GM21390 (cell line): ENCODE results near the gene SRR.
"Not testable (repeated sequence)": the region's sequence is repeated elsewhere in the genome, so short reads cannot be mapped to it uniquely, and the experiment has no call there.

Experiments used
- ATAC-seq: cut with Tn5 transposase; IDR thresholded peaks from one replicate; pipeline ENCODE4 v1.9.1; 2021; ENCODE audit not compliant: unreplicated experiment

SRR gene, protein sequence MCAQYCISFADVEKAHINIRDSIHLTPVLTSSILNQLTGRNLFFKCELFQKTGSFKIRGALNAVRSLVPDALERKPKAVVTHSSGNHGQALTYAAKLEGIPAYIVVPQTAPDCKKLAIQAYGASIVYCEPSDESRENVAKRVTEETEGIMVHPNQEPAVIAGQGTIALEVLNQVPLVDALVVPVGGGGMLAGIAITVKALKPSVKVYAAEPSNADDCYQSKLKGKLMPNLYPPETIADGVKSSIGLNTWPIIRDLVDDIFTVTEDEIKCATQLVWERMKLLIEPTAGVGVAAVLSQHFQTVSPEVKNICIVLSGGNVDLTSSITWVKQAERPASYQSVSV

DNA sequence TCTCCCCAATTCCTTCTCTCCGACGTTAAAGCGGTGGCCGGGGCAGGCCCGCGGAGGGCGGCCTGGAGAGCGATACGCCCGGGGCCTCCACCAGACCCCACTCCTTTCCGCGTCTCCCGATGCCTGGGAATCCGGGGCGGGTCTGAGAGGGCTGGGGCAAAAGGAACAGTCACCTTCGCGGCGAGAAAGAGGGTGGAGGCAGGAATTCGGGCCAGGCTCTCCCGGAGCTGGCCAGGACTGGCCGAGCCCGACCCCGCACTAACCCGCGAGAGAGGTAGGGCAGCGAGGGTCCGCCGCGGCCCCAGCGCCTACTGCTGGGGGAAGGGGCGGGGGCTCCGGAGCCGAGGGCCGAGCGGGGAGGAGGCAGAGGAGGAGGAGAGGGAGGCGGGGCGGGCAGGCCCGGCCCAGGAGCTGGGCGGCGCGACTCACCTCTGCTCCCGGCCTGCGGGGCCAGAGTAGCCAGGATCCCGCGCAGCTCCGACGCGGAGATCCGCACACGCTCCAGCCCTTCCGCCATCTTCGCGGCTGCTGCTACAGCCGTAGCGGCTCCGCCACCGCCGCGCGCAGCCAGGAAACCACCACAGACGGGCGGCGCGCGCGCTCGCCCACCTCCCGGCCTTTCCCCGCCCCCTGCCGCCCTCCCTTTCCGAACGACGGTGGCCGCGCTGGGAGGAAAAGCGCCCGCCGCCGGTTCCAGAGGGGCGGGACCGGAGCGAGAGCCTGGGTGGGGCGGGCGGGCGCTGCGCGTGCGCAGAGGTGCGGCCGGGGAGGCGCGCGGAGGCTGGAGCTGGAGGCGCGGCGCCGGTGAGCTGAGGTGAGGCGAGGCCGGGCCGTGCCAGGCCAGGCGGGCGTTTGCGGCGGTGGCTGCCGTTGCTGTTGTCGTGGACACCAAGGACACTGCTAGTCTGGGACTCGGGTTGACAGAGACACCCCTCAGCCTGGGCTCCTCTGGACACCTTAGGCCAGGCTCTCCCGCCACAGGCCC, at the start of gene SRR, which contains the start of gene SMG6:
Gene SRR (plus strand): TSS at position 747 of the 985 bp plus-strand sequence. CDS start 11,611 bp downstream, outside the sequence.
Gene SMG6 (minus strand): TSS at position 582 of the 985 bp plus-strand sequence. CDS start 65 bp downstream, at position 517.
- peak; percentile 80 for ATAC-seq

DNA sequence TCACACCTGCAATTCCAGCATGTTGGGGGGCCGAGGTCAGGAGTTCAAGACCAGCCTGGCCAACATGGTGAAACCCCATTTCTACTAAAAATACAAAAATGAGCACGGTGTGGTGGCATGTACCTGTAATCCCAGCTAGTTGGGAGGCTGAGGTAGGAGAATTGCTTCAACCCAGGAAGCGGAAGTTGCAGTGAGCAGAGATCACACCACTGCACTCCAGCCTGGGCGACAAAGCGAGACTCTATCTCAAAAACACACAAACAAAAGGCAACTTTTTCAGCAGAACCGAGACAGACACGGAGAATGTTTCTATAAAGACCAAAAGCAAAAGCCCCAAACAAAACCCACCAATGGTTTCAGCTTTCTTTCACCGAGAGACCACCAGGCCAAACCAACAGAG, 44.9 kb upstream of the SRR start:
- not testable (repeated sequence) for ATAC-seq

DNA sequence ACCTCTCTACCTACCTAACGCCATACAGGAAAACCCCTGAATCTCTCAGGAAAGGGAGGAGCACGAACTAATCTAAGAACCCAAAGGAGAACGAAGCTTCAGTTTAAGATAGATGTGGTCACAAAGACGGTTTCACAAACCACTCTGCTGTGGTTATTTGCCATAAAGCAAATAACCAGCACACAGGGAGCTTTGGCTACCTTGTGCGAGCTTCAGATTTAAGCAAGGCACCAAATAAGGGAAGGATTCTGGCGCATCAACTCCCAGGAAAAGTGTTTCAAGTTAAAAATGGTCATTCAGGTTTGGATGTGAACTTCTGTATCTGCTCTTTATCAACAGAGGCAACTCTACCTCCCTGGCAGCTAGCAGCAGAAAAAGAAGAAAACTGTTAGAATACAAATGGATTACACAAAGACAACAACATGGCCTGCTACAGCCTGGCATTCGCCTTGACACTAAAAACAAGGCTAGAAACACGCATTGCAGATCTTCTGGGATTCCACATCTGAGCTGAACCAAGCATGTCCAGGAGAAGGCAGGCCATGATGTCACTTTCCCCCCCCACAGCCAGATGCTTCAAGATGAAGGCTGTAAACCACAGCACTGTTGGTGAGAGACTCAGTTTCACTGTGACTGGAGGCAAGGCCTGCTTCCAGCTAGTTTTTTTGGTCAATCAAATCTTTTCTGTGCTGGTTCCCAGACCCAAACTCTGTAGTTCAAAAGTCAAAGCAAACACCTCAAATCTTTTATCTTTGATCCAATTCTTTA, 43.8 kb upstream of the SRR start:
- ATAC-seq = peak; percentile 77

DNA sequence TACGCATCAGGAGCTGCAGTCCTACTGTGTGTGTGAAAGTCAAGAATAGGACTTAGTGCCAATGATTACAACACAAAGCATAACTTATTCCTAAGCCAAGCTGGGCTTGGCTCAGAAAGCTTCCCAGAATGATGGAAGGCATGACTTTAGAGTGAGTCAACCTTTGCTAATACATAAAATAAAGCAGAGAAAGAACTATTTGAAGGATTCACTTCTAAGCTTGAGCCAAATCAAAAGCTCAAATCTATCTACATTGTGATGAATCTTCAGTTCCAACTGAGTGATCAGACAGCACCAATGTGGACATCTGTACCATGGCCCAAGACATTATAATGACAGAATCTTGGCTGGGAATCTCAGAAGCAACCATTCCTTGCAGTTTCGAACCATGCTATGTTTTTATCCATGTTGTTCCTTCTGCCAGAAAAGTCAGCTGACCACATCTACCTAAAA, 41.6 kb upstream of the SRR start:
- no peak for ATAC-seq

DNA sequence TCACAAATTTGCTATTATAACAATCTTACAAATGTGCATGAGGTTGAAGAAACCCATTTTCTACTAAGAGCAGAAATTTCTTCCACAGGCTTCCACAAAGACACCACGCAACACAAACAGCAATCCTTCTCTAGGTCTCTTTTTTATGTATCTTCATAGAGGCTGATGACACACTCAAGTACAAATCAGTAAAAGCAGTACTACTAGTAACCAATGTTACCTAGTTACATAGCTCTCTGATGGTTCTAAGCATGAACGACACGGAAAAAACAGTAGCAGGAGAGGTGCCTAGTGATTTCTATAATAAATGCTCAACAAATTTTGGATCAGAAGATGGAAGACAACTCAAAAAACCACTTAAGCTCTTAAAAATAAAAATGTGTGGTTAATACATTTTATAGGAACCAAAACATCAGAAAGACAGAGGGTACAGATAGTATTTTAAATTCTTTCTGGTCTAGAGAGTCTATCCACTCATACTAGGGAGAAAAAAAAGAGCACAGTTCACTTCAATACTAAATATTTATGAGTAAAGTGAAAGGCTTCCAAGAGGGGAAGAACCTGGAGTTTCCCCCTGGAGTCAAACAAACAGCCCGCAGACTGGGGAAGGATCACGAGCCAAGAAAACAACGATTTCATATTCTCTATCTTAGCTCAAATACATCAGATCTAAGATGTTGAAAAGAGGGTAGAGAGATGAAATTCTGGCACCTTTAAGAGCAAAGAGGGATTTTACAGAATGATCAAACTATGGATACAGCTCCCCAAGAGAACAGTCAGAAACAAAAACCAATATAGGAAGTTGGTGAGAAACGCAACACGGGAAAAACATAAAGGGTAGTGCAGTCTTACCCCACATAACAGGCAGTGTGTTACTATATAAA, 40.3 kb upstream of the SRR start:
- ATAC-seq = no peak

DNA sequence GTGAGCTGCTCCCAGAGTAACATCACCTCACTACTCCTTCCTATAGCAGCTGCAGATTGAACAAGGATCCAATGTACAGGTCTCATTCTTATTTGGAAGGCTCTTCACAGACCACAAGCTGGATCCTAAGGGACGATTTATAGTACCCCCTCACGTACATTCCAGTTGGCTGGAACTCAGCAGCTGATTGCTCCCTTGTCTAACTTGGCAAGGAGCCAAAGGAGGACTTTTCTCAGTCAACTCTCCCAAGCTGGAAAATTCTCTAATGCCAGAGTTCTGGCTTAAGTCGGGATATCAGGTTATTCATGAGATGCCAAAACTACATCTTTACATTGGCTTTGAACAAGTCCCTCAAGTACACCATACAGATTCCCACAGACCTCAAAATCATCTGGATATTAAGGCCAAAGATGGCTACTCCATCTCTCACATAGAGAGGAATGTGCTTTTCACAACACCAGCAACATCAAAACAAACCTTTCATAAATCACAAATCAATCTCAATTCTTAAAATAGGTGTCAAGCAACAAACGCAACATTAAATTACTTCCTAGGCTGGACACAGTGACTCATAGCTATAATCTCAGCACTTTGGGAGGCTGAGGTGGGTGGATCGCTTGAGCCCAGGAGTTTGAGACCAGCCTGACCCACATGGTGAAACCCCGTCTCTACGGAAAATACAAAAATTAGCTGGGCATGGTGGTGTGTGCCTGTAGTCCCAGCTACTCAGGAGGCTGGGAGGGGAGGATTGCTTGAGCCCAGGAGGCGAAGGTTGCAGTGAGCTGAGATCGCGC, 39.5 kb upstream of the SRR start:
- no peak for ATAC-seq

DNA sequence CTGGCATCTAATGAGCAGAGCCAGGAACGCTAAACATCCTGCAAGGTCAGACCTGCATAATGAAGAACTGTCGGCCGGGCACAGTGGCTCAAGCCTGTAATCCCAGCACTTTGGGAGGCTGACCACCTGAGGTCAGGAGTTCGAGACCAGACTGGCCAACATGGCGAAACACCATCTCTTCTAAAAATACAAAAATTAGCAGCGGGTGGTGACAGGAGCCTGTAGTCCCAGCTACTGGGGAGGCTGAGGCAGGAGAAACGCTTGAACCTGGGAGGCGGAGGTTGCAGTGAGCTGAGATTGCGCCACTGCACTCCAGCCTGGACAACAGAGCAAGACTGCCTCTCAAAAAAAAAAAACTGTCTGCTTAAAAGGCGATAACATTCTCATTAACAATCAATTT, 38.6 kb upstream of the SRR start:
- ATAC-seq = not testable (repeated sequence)

DNA sequence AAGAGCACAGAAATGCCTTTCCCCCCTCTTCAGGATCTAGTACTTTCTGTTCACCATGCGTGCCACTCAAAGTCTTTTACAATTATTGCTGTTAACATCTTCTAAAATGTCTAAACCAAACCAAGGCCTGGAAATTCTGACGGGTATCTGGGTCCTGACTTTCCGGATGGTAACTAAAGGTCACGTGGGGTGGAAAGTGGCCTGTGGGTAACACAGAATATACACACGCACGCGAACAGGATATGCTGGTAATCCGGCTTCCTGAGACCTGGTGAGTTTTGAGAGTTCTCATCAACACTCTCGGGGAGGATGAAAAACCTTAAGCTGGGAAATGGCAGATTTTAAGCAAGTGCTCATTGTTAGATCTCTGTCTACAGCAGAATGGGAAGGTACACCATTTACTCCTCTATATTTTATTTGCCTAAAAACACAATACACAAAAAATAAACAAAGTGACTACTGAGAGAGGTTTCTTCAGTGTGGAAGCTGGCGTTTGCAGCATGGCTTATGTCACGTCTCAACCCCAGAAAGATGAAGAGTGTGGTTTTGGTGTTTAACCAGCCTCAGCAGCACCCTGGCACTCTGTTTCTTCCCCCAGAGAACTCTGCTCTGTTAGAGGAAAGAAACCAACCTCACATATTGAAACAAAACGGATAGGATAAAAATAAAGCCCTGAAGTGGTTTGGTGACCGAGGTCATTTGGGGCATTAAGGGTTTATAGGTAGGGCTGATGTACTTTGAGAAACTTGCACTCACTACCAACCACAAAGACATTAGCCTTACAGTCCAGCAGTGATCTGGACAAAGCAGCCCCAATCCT, 37.5 kb upstream of the SRR start:
- ATAC-seq = peak; percentile 74

DNA sequence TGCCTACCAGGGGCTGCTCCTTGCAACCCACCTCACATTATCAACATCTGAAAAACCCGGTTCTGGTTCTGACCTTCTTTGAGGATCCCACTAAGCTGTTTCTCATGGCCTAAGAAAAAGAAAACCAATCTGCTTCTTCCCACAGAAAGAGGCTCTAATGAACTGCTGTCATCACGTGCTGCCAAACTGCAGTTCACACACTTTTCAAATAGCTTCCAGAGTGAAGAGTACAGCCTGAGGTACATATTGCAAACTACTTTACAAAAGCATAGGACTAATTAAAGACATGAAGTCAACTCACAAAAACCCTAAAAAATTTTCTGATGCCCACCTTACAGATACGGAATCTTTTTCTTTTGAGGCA, 36.9 kb upstream of the SRR start:
- ATAC-seq = peak; percentile 31

DNA sequence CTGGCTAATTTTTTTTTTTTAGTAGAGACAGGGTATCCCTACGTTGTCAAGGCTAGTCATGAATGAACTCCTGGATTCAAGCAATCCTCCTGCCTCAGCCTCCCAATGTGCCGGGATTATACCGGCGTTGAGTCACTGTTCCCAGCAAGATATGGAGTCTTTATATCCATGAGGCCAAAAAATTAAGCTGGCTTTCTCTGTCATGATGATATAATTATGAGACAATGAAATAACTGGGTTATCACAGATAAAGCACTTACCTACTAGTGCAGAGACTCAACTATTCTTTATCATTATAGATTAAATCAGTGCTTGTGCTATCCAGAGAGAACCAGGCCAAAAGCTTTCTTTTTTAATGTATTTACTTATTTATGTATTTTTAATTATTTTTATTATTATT, 36.4 kb upstream of the SRR start:
- no peak for ATAC-seq

DNA sequence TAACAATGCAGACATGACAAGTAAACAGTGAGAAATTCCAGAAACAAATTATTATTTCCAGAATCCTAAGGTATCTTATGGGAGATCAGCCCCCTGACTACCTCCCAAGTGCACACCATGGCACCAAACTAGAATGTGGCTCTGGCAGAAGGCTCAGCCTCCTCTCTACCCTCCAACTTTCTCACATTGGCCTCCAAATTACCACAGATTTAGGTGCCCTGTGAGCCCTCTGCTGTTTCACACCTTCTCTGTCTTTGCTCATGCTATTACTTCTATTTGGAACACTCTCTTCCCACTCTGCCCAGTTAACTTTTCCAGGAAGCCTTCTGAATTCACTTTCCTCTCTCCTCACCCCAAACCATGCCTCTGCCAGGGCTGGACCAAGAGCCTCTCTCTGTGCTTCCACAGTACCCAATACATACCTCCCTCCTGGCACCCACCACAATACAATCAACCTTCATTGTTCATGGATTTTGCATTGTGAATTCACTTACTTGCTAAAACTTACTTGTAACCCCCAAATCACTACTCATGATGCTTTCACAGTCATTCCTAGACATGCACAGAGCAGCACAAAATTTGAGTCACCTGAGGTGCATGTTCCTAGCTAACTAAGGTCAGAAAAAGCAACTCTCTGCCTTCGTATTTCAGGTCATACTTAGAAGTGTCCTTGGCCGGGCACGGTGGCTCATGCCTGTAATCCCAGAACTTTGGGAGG, 31.6 kb upstream of the SRR start:
- ATAC-seq = no peak

DNA sequence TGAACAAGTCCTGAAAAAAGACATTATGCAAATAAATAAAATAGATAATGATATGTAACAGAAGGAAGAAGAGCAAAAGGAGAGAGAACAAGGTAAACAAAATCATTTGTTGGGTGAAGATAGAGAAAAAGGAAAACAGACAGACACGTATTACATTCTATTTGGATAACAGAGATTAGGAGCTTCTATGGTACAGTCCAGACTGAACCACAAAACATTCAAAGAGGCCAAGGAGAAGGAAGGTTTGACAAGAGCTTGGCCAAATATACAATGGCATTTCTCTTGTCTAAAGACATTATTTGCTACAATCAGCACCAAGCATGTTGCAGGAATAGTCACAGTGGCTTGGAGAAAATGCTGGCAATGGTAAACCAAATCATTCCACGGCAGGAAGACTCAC, 29.3 kb upstream of the SRR start:
- no peak for ATAC-seq

DNA sequence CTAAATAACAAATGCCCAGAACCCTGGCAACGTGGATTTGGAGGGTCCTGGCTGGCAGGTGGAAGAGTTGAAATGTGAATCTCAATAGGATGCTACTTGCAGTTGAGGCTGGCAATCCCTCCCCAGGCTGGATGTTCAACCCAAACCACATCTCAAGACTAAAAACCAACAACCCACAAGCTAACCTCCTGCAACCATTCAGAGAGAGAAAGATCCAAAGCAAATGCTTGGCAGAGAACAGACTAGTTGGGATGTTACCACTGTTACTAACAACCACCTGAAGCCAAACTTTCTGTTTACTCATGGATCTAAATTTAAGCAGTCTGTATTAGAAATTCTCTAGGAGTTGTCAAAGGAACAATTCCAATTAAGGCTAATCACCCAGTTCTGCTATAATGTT, 28.0 kb upstream of the SRR start:
- ATAC-seq = no peak

DNA sequence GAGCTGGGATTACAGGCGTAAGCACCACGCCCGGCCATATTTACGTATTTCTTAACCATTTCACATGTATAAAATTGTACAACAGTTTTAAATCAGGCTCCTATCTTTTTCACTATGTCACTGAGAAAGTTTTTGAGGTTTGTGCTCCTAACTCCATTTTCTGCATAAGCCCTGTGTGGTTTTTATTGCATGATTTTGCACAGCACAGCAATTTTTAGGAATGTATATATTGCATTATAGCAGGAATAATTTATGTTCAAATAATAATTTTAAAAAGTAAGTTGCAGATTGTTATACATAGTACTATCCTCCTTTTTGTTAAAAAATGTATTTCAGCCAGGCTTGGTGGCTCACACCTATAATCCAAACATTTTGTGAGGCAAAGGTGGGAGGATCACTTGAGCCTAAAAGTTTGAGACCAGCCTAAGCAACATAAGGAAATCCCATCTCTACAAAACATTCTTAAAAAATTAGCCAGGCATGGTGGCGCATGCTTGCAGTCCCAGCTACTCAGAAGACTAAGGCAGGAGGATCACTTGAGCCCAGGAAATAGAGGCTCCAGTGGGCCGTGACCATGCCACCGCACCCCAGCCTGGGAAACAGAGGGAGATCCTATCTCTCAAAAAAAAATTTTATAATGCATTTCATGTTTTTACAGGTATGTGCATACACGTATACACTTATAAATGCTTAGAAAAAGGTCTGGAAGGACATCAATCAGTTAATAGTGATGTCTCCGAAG, 26.1 kb upstream of the SRR start:
- no peak for ATAC-seq

DNA sequence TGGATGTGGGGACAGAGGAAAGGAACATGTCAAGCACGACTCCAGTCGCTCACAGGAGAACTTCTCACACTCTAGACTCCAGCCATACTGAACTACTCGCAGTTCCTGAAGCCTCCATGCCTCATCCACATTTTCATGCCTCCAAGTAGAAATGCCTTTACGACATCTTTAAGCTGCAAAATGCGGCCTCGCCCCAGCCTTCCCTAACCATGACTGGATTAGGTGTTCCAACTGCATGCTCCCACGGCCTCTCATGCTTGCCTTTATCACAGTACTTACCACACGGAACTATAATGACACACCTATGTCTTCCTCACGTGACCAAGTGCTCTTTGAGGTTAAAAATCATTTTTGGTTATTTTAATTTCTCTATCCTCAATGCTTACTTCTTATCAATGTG, 24.0 kb upstream of the SRR start:
- ATAC-seq = no peak

DNA sequence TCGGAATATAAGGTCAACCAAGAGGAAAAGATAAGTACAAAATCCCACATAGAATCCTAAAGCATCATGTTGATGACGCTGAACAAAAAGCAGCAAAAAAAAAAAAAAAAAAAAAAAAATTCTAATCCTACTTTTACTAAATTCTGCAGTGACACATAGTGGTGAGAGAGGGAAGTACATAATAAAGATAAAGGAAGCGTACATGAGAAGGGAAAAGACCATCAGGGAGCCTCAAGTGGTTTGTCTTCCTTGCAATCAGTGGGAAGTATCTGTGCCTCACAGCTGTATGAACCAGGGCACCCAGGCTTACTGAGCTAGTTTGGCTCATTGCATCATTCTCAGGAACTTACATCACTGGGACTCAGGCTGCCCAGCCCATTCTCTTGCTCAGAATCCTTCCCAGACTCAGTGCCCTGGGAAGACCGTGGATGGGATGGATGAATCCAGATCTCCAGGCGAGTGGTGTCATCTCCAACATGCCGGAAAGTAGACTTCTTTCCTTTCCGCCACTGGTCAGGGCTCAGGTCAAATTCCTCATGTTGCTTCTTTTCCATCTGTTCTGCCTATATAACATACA, 21.4 kb upstream of the SRR start:
- ATAC-seq = no peak

DNA sequence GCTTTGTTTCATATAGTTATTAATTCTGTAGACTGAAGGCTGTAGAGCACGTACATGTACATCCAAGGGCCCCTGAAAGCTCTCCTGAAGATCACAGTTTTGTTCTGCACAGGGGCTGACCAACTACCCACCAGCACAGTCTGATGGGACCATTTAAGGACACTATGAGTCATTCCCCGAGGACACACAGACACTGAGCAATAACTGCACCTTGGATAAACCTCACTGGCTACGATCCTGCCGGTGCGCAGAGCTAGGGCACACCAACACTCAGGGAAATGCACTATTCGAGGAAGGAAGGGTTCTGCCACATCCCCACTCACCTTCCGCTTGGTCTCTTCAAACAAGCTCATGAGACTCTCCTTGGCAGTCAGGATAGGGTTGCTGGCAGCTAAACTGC, 20.4 kb upstream of the SRR start:
- no peak for ATAC-seq
